NT2/D1 (cell line): ENCODE measurements around the gene OR8B3.

Experiments used
- SUZ12 ChIP-seq: IDR thresholded peaks from 2 replicates; pipeline ENCODE4 v1.6.1; 2011; ENCODE audit not compliant: insufficient read length, insufficient read depth; ENCODE audit errors: extremely low read depth
- ZNF274 ChIP-seq: IDR thresholded peaks from 2 replicates; pipeline ENCODE4 v1.6.1; 2011; ENCODE audit warnings: mild to moderate bottlenecking, low read depth, low read length

DNA sequence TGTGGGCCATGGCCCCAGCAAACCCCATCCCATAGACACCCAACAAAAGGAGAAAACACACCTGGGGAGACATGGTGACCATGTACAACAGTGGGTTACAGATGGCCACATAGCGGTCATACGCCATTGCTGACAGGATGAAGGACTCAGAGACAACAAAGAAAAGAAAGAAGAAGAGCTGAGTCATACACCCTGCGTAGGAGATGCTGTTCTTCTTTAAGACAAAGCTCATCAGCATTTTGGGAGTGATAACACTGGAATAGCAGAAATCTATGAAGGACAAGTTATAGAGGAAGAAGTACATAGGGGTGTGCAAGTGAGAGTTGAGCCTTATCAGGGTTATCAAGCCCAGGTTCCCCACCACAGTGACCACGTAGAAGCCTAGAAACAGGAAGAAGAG lies 41.8 kb upstream of the OR8B3 start:
- TF ChIP-seq ZNF274: no peak
- no peak for TF ChIP-seq SUZ12
